Smooth muscle cell (in vitro differentiated cells): ENCODE measurements around the gene KMT2C. TPM values are rescaled to one million over a fixed set of nuclear protein-coding genes. Genes with fewer than 3 reads are reported as not detected.

Source experiments
- DNase-seq: peaks from one replicate; lab custom pipeline; 2025; ENCODE audit not compliant: unreplicated experiment; lab: John Stamatoyannopoulos, UW
- H2AFZ ChIP-seq: fragments of 200-600 bp; sonication (generic); 2 replicates; pipeline ENCODE4 v1.6.0; 2016; ENCODE audit warnings: antibody characterized with exemption, low read depth, mild to moderate bottlenecking
- H3F3A ChIP-seq: fragments of 200-600 bp; sonication (generic); 2 replicates; pipeline ENCODE4 v1.6.0; 2017; ENCODE audit warnings: antibody characterized with exemption, low read depth
- H3K27ac ChIP-seq: fragments of 200-600 bp; sonication (generic); 2 replicates; pipeline ENCODE4 v1.5.1; 2016; ENCODE audit warnings: low read depth, mild to moderate bottlenecking
- H3K27me3 ChIP-seq: fragments of 200-600 bp; sonication (generic); 2 replicates; pipeline ENCODE4 v1.6.1; 2016; ENCODE audit warnings: low read depth, mild to moderate bottlenecking
- H3K36me3 ChIP-seq: fragments of 200-600 bp; sonication (generic); 2 replicates; pipeline ENCODE4 v1.5.1; 2016; ENCODE audit warnings: low read depth
- H3K4me1 ChIP-seq: fragments of 200-600 bp; sonication (generic); 2 replicates; pipeline ENCODE4 v1.5.1; 2016; ENCODE audit warnings: low read depth
- H3K4me2 ChIP-seq: fragments of 200-600 bp; sonication (generic); 2 replicates; pipeline ENCODE4 v1.6.0; 2016; ENCODE audit warnings: mild to moderate bottlenecking
- H3K4me3 ChIP-seq: fragments of 200-600 bp; sonication (generic); 2 replicates; pipeline ENCODE4 v1.5.1; 2016; ENCODE audit warnings: mild to moderate bottlenecking
- H3K79me2 ChIP-seq: fragments of 200-600 bp; sonication (generic); 2 replicates; pipeline ENCODE4 v1.6.0; 2016; ENCODE audit warnings: low read depth, mild to moderate bottlenecking
- H3K9ac ChIP-seq: fragments of 200-600 bp; sonication (generic); 2 replicates; pipeline ENCODE4 v1.6.0; 2016; ENCODE audit warnings: low read depth
- H3K9me3 ChIP-seq: fragments of 200-600 bp; sonication (generic); replicated peaks from 2 replicates; pipeline ENCODE4 v1.5.1; 2016; ENCODE audit warnings: low read depth
- H4K20me1 ChIP-seq: fragments of 200-600 bp; sonication (generic); 2 replicates; pipeline ENCODE4 v1.6.0; 2016; ENCODE audit warnings: low read depth
- WGBS: methylation state at CpG from one replicate; pipeline ENCODE4 v1.1.7; 2016; ENCODE audit warnings: low lambda C conversion rate; 5-methylcytosine and 5-hydroxymethylcytosine counted together
- polyA plus RNA-seq: library from polyadenylated mRNA; unstranded; fragments of >200 nt; fragmentation: Nextera tagmentation; extraction: Ambion mirVana; gene quantifications from 2 replicates; pipeline ENCODE4 v1.2.1, GENCODE V29; 2016
- total RNA-seq: library from RNA; depleted of rRNA; stranded (reverse); fragments of >200 nt; gene quantifications from 2 replicates; pipeline ENCODE4 v1.2.3, GENCODE V29; 2014
- TF ChIP-seq, protein P1 (sequence below): fragments of 200-600 bp; sonication (generic); IDR thresholded peaks from 2 replicates; pipeline ENCODE4 v1.5.1; 2017; ENCODE audit warnings: borderline replicate concordance, mild to moderate bottlenecking, antibody characterized with exemption; ENCODE audit not compliant: insufficient read depth, poor library complexity, severe bottlenecking

The KMT2C gene
- total and polyA plus RNA-seq, 2 experiments from 2014 or later, result 10.1 to 36.7 TPM

DNA sequence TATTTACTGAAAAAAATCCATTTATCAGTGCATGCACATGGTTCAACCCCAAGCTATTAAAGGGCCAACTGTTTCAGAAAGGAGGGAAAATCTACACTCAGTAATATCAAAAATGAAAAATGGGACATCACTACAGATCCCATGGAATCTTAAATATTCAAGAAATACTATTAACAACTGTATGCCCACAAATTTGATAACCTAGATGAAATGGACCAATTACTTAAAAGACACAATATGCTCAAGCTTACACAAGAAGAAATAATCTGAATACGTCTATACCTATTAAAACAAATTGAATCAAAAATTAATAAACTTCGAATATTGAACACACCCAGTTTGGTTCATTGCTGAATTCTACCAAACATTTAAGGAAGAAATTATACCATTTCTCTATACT is 87.9 kb downstream of the KMT2C start:
- Histone ChIP-seq H2AFZ (no peak overlapping the region), H3K9me3 (no peaks in the 10 kb centered on the region), H3K79me2 (peaks cover 88% of the 10 kb centered on the region), H3K9ac (no peak overlapping the region), H3K4me3 (no peak overlapping the region), H3K4me2 (no peak overlapping the region), H3F3A (no peaks in the 10 kb centered on the region), H3K27me3 (no peaks in the 10 kb centered on the region), H4K20me1 (peaks cover 42% of the 10 kb centered on the region), H3K27ac (no peak overlapping the region), H3K4me1 (no peaks in the 10 kb centered on the region), H3K36me3 (peaks cover 8% of the 10 kb centered on the region)
- TF ChIP-seq, protein P1, sequence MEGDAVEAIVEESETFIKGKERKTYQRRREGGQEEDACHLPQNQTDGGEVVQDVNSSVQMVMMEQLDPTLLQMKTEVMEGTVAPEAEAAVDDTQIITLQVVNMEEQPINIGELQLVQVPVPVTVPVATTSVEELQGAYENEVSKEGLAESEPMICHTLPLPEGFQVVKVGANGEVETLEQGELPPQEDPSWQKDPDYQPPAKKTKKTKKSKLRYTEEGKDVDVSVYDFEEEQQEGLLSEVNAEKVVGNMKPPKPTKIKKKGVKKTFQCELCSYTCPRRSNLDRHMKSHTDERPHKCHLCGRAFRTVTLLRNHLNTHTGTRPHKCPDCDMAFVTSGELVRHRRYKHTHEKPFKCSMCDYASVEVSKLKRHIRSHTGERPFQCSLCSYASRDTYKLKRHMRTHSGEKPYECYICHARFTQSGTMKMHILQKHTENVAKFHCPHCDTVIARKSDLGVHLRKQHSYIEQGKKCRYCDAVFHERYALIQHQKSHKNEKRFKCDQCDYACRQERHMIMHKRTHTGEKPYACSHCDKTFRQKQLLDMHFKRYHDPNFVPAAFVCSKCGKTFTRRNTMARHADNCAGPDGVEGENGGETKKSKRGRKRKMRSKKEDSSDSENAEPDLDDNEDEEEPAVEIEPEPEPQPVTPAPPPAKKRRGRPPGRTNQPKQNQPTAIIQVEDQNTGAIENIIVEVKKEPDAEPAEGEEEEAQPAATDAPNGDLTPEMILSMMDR, result no peak
- no peak for DNase-seq
- 99% methylated on average over 2 of the region's 2 CpGs for WGBS

GRCh38 chr7:152344253-152344652 is 91.5 kb downstream of the KMT2C start:
- 92% methylated on average over 2 of the region's 2 CpGs for WGBS
- no peak overlapping the region for H2AFZ ChIP-seq

GRCh38 chr7:152342796-152343195 is 93.0 kb downstream of the KMT2C start:
- H4K20me1 ChIP-seq, result peaks cover 91% of the 10 kb centered on the region

More at GRCh38 chr7:152344253-152344652, 91.5 kb downstream of the KMT2C start:
- TF ChIP-seq, protein P1, result no peak
- Histone ChIP-seq H3K4me2 (no peak overlapping the region), H3K79me2 (peaks cover 97% of the 10 kb centered on the region), H3K4me3 (no peak overlapping the region), H4K20me1 (peaks cover 77% of the 10 kb centered on the region), H3K4me1 (no peaks in the 10 kb centered on the region), H3K36me3 (peaks cover 8% of the 10 kb centered on the region), H3K27ac (no peak overlapping the region), H3K9ac (no peak overlapping the region), H3F3A (no peaks in the 10 kb centered on the region), H3K27me3 (no peaks in the 10 kb centered on the region), H3K9me3 (no peaks in the 10 kb centered on the region)
- no peak for DNase-seq

GRCh38 chr7:152341914-152342236 is 93.9 kb downstream of the KMT2C start:
- Histone ChIP-seq H3K27ac (no peak overlapping the region), H3K36me3 (no peaks in the 10 kb centered on the region), H3F3A (peaks cover 3% of the 10 kb centered on the region), H3K4me3 (no peak overlapping the region), H3K27me3 (no peaks in the 10 kb centered on the region), H2AFZ (no peak overlapping the region), H3K79me2 (peaks cover 98% of the 10 kb centered on the region), H4K20me1 (peaks cover 96% of the 10 kb centered on the region), H3K4me1 (no peaks in the 10 kb centered on the region), H3K9ac (no peak overlapping the region), H3K9me3 (no peaks in the 10 kb centered on the region), H3K4me2 (no peak overlapping the region)
- TF ChIP-seq, protein P1, result no peak
- DNase-seq, result no peak
- WGBS, result 94% methylated on average over 2 of the region's 2 CpGs

More at GRCh38 chr7:152342796-152343195, 93.0 kb downstream of the KMT2C start:
- Histone ChIP-seq H3F3A (no peaks in the 10 kb centered on the region), H2AFZ (no peak overlapping the region), H3K4me1 (no peaks in the 10 kb centered on the region), H3K4me3 (no peak overlapping the region), H3K9me3 (no peaks in the 10 kb centered on the region), H3K9ac (no peak overlapping the region), H3K4me2 (no peak overlapping the region), H3K79me2 (peaks cover 99% of the 10 kb centered on the region), H3K27me3 (no peaks in the 10 kb centered on the region), H3K27ac (no peak overlapping the region), H3K36me3 (no peaks in the 10 kb centered on the region)
- 88% methylated on average over 2 of the region's 2 CpGs for whole genome bisulfite sequencing
- TF ChIP-seq, protein P1, result no peak
- no peak for DNase-seq
